MCF 10A (cell line): ENCODE data around the gene EFNA1. TPM values are rescaled to one million over a fixed set of nuclear protein-coding genes. Genes with fewer than 3 reads are reported as not detected.

Source experiments
- BruUV-seq: library from RNA; stranded (reverse); fragments of 400-500 nt; replicated peaks from 2 replicates; lab custom pipeline; 2021; lab: Mats Ljungman, UMichigan
- CTCF ChIA-PET: fragments of 300-600 bp; sonication (Branson Sonifier 250); formaldehyde crosslinking; extraction: SDS; loops from one replicate; lab custom pipeline; 2021; ENCODE audit warnings: antibody characterized with exemption, inconsistent platforms; lab: Yijun Ruan, JAX
- POLR2A ChIA-PET: fragments of 300-600, 350-650 bp; sonication (Branson Sonifier 250); formaldehyde crosslinking; extraction: SDS; loops from one replicate; lab custom pipeline; 2020; ENCODE audit warnings: antibody characterized with exemption, inconsistent platforms; lab: Yijun Ruan, JAX
- DNase-seq: peaks from one replicate; pipeline ENCODE4 v3.0.0-alpha.2; 2018; ENCODE audit not compliant: unreplicated experiment
- H3K27ac Mint-ChIP-seq: one replicate; pipeline ENCODE4 v1.8.0; 2022; ENCODE audit warnings: mild to moderate bottlenecking, low read depth, mixed read lengths; ENCODE audit not compliant: unreplicated experiment
- H3K27me3 Mint-ChIP-seq: one replicate; pipeline ENCODE4 v1.8.0; 2022; ENCODE audit warnings: mixed read lengths; ENCODE audit not compliant: insufficient read depth, unreplicated experiment
- H3K36me3 Mint-ChIP-seq: one replicate; pipeline ENCODE4 v1.8.0; 2022; ENCODE audit warnings: mild to moderate bottlenecking, moderate library complexity, mixed read lengths; ENCODE audit not compliant: insufficient read depth, unreplicated experiment
- H3K4me1 Mint-ChIP-seq: one replicate; pipeline ENCODE4 v1.8.0; 2022; ENCODE audit warnings: mixed read lengths; ENCODE audit not compliant: insufficient read depth, unreplicated experiment
- H3K4me3 Mint-ChIP-seq: one replicate; pipeline ENCODE4 v1.8.0; 2022; ENCODE audit warnings: mild to moderate bottlenecking, moderate library complexity, mixed read lengths; ENCODE audit not compliant: unreplicated experiment
- H3K9me3 Mint-ChIP-seq: one replicate; pipeline ENCODE4 v1.8.0; 2022; ENCODE audit warnings: mixed read lengths; ENCODE audit not compliant: unreplicated experiment
- CTCF ChIP-seq: fragments of 200-600 bp; IDR thresholded peaks from one replicate; pipeline ENCODE4 v1.8.0; 2022; ENCODE audit warnings: antibody characterized with exemption, mild to moderate bottlenecking; ENCODE audit not compliant: unreplicated experiment
- intact Hi-C: fragments of 100-400 bp; cut with micrococcal nuclease; formaldehyde crosslinking; loops from 2 replicates; pipeline ENCODE4 v1.14.1; 2022
- total RNA-seq: library from RNA; stranded (reverse); gene quantifications from 2 replicates; pipeline ENCODE4 v1.2.3, GENCODE V29; 2022

Gene EFNA1
- total RNA-seq, 1 experiment from 2014 or later = 38.9 TPM

DNA sequence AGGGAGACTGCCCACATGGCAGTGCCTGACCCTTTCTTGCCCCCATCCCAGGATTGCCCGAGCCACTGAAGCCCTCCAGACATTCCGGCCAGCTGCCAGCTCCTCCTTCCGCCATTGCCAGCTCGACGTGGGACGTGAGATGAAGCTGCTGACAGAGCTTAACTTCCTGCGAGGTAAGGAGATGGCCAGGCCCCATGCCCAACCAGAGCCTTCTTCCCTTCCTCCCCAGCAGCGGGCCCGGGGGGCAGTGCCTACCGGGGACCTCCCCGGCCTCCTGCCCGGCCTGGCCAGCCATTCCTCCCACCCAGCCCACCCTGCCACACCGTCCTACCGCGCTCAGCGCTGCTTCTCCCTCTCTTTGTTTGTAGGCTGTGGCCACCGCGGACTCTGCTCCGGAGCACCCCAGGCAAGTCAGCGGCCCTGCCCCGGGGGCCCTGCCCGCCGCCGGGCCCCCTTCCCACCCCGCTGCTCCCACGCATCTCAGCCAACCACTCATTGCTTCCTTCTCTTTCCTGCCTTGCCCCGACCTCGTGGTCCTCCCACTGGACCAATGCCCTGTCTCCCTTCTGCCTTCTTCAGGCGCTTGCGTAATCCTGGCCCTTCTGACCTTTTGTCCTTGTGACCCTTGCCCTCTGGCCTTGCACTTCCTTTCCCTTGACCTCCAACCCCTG, 50.9 kb downstream of the EFNA1 start:
- H3K36me3 Mint-ChIP-seq = peaks cover 5% of the 10 kb centered on the region
- no peak for TF ChIP-seq CTCF

DNA sequence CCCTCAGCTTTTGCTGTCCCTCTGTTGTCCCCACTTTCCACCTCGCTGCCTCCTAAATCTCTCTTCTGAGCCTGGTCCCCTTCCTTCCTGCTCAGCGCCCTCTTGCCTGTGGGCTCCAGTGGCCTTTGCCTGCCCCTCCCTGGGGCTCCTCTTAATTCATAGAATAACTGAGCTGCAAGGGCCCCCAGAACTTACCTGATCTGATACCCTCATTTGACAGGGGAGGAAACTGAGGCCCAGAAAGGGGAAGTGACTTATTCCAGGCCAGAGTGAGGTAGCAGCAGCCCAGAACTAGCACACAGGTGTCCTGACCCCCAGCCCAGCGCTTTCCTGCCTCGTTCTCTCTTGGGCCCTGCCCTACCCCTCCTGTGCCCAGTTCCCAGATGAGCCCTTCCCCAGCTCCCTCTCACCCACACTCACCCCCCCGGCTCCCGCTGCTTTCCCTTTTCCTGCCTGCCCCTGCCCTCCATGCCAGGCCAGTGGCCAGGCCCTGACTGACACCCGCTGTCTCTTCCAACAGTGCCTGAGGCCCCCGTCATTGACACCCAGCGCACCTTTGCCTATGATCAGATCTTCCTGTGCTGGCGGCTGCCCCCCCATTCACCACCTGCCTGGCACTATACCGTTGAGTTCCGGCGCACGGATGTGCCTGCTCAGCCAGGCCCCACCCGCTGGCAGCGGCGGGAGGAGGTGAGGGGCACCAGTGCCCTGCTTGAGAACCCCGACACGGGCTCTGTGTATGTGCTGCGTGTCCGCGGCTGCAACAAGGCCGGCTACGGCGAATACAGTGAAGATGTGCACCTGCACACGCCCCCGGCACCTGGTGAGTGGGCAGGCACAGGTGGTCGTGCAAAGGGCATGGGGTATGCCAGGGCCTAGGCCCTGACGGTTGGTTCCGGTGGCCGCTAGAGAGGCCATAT, 51.7 kb downstream of the EFNA1 start:
- POLR2A ChIA-PET = interaction anchor here (0.7 to 15.7 kb wide), 2 partner anchors 15 to 144 kb away, joined by 4 to 215 read pairs; no protein-coding TSS in a partner anchor

More for the DNA sequence above, 50.9 kb downstream of the EFNA1 start:
- no TSS peak for BruUV-seq
- Mint-ChIP-seq H3K4me1 (peaks cover 25% of the 10 kb centered on the region), H3K4me3 (no peak overlapping the region), H3K27me3 (no peaks in the 10 kb centered on the region), H3K27ac (no peak overlapping the region), H3K9me3 (no peaks in the 10 kb centered on the region)
- CTCF ChIA-PET = interaction anchor here (0.6 to 2.4 kb wide), 12 partner anchors 12 to 414 kb away, joined by 3 to 54 read pairs (median 4); partner anchors contain the start of genes MTX1 and THBS3
- POLR2A ChIA-PET = interaction anchor here (0.5 to 15.7 kb wide), 2 partner anchors 16 to 106 kb away, joined by 3 to 215 read pairs; no protein-coding TSS in a partner anchor
- DNase-seq = no peak
- intact Hi-C loops = loop anchor here (5.0 kb wide), 1 partner anchor 414 kb away; no protein-coding TSS in a partner anchor

DNA sequence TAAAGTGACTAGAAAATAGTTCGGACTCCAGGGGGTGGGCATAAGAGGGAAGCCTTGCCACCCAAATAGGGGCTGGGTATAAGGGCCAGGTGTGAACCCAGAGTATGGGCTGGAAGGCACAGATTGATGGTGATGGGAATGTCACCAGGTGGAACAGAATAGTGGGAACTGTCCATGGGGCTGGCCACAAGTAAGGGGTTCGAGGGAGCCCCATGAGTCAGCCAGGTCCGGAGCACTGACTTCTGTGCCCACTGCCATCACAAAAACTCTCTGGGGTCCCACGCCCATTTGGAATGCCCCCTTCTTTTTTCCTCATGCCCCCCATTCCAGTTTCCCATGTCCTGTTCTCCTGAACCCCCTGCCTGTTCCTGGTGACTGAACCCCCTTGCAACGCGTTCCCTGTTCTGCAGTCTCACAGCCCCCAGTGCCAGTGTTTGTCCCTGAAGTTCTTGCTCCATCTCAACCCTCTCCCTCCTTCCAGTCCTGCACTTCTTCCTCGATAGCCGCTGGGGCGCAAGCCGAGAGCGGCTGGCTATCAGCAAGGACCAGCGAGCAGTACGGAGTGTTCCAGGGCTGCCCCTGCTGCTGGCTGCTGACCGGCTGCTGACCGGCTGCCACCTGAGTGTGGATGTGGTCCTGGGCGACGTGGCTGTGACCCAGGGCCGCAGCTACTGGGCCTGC, 53.8 kb downstream of the EFNA1 start:
- intact Hi-C loops = no loop called here
- Mint-ChIP-seq H3K27me3 (no peaks in the 10 kb centered on the region), H3K27ac (no peak overlapping the region), H3K4me1 (peaks cover 19% of the 10 kb centered on the region), H3K4me3 (no peak overlapping the region), H3K9me3 (no peaks in the 10 kb centered on the region), H3K36me3 (peaks cover 12% of the 10 kb centered on the region)
- ChIA-PET POLR2A (interaction anchor here (1.1 to 15.7 kb wide), 2 partner anchors 13 to 25 kb away, joined by 3 to 215 read pairs; no protein-coding TSS in a partner anchor), CTCF (interaction anchor here (0.6 to 2.4 kb wide), 5 partner anchors 9 to 90 kb away, joined by 3 to 16 read pairs (median 4); partner anchors contain the start of gene KRTCAP2)
- no TSS peak for BruUV-seq
- DNase-seq = no peak
- TF ChIP-seq CTCF = no peak

More for the DNA sequence above, 51.7 kb downstream of the EFNA1 start:
- peaks cover 5% of the 10 kb centered on the region for H3K36me3 Mint-ChIP-seq
- intact Hi-C loops = loop anchor here (5.0 kb wide), 1 partner anchor 413 kb away; no protein-coding TSS in a partner anchor
- no peak for DNase-seq
- peaks cover 19% of the 10 kb centered on the region for H3K4me1 Mint-ChIP-seq
- no TSS peak for BruUV-seq
- no peaks in the 10 kb centered on the region for H3K9me3 Mint-ChIP-seq
- H3K27me3 Mint-ChIP-seq = no peaks in the 10 kb centered on the region
- CTCF ChIA-PET = interaction anchor here (1.0 to 2.4 kb wide), 6 partner anchors 13 to 88 kb away, joined by 3 to 16 read pairs (median 3); no protein-coding TSS in a partner anchor
- H3K4me3 Mint-ChIP-seq = no peak overlapping the region
- H3K27ac Mint-ChIP-seq = no peak overlapping the region
- no peak for TF ChIP-seq CTCF
